Nephron (organoid): ENCODE results near the gene RNF215.
"Not testable (repeated sequence)": the region's sequence is repeated elsewhere in the genome, so short reads cannot be mapped to it uniquely, and the experiment has no call there.

ENCODE experiments used
- H3K27ac Mint-ChIP-seq, 3 experiments: 2 replicates each; pipeline ENCODE4 v1.8.0; 2020; ENCODE audit warnings: mixed read lengths in 3 of 3, mild to moderate bottlenecking in 2 of 3, moderate library complexity in 1 of 3
- H3K27me3 Mint-ChIP-seq: 2 replicates; pipeline ENCODE4 v1.8.0; 2021; ENCODE audit warnings: low read depth, mild to moderate bottlenecking, moderate library complexity, mixed read lengths
- H3K36me3 Mint-ChIP-seq: 2 replicates; pipeline ENCODE4 v1.8.0; 2020; ENCODE audit warnings: low read depth, mixed read lengths
- H3K4me1 Mint-ChIP-seq: 2 replicates; pipeline ENCODE4 v1.8.0; 2020; ENCODE audit warnings: mixed read lengths
- H3K4me3 Mint-ChIP-seq, 3 experiments: 2 replicates each; pipeline ENCODE4 v1.8.0; 2020; ENCODE audit warnings: mild to moderate bottlenecking in 3 of 3, mixed read lengths in 3 of 3, moderate library complexity in 2 of 3
- H3K9me3 Mint-ChIP-seq: 2 replicates; pipeline ENCODE4 v1.8.0; 2020; ENCODE audit warnings: mixed read lengths
- TF ChIP-seq, protein P1 (sequence below), 3 experiments: fragments of 200-600 bp; sonication (generic); IDR thresholded peaks; one replicate each; pipeline ENCODE4 v1.5.0; 2021; ENCODE audit warnings: antibody characterized with exemption in 3 of 3; ENCODE audit not compliant: unreplicated experiment in 3 of 3

Gene RNF215

DNA sequence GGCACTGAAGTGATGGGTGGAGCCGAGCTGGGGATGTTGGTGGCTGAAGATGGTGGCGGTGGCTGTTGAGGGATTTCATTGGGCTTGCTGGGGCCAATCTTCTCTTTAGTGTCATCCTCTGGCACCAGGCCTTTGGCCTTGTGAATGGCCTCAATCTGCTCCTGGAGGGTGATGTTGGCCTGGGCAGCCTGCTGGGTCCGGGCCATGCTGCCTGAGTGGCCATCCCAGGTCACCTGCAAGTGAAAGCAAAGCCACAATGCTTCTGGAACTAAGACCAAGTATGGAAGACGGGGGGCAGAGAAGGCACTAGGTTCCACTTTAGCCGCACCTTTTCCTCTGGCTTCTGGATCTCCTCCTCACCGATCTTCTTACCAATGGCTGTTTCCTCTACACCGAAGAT, 48.4 kb downstream of the RNF215 start:
- no peak overlapping the region for H3K4me3 Mint-ChIP-seq

DNA sequence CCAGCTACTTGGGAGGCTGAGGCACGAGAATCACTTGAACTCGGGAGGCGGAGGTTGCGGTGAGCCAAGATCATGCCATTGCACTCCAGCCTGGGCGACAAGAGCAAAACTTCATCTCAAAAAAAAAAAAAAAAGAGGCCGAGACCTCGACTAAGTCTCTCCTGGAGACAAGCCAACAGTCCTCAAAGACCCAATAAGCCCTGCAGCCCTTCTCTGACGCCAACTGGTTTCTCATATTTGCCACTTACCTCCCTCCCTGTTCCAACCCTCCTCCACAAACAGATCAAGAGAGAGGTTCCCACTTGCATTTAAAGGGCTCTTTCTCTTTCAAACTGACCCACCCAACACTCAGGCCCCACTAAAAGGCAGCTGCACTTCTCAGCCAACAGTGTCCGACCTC, 48.9 kb downstream of the RNF215 start:
- not testable (repeated sequence) for H3K9me3 Mint-ChIP-seq, H3K27ac Mint-ChIP-seq, H3K4me3 Mint-ChIP-seq, H3K27me3 Mint-ChIP-seq, H3K4me1 Mint-ChIP-seq
- peaks cover 92% of the 10 kb centered on the region for H3K36me3 Mint-ChIP-seq

More for the DNA sequence above, 48.4 kb downstream of the RNF215 start:
- H3K27ac Mint-ChIP-seq, result no peak overlapping the region
- no peaks in the 10 kb centered on the region for H3K9me3 Mint-ChIP-seq
- TF ChIP-seq, protein P1, sequence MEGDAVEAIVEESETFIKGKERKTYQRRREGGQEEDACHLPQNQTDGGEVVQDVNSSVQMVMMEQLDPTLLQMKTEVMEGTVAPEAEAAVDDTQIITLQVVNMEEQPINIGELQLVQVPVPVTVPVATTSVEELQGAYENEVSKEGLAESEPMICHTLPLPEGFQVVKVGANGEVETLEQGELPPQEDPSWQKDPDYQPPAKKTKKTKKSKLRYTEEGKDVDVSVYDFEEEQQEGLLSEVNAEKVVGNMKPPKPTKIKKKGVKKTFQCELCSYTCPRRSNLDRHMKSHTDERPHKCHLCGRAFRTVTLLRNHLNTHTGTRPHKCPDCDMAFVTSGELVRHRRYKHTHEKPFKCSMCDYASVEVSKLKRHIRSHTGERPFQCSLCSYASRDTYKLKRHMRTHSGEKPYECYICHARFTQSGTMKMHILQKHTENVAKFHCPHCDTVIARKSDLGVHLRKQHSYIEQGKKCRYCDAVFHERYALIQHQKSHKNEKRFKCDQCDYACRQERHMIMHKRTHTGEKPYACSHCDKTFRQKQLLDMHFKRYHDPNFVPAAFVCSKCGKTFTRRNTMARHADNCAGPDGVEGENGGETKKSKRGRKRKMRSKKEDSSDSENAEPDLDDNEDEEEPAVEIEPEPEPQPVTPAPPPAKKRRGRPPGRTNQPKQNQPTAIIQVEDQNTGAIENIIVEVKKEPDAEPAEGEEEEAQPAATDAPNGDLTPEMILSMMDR (IDR thresholded peaks at IDR 0.05; ENCODE audit: unreplicated experiment in 3 of 3), result no peak
- H3K36me3 Mint-ChIP-seq, result peaks cover 95% of the 10 kb centered on the region
- H3K27me3 Mint-ChIP-seq, result no peaks in the 10 kb centered on the region
- H3K4me1 Mint-ChIP-seq, result no peaks in the 10 kb centered on the region

DNA sequence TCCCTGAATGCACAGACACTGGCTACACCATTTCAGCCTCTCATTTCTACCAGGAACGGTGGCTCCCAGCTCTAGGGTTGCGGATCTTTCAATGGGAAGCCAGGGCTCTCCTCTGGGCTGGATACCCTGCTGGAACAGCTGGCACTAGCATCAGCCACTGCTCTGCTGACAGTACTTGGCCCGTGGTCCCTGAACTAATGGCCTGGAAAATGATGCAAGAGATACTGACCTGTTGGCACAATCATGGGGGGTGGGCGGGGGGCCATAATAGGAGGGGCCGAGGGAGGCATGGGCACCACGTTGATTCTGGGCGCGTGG, 49.8 kb downstream of the RNF215 start:
- Mint-ChIP-seq H3K36me3 (peaks cover 85% of the 10 kb centered on the region), H3K27me3 (no peaks in the 10 kb centered on the region), H3K27ac (no peak overlapping the region), H3K9me3 (no peaks in the 10 kb centered on the region), H3K4me1 (no peaks in the 10 kb centered on the region), H3K4me3 (no peak overlapping the region)
- TF ChIP-seq, protein P1 (IDR thresholded peaks at IDR 0.05; ENCODE audit: unreplicated experiment in 3 of 3), result no peak

DNA sequence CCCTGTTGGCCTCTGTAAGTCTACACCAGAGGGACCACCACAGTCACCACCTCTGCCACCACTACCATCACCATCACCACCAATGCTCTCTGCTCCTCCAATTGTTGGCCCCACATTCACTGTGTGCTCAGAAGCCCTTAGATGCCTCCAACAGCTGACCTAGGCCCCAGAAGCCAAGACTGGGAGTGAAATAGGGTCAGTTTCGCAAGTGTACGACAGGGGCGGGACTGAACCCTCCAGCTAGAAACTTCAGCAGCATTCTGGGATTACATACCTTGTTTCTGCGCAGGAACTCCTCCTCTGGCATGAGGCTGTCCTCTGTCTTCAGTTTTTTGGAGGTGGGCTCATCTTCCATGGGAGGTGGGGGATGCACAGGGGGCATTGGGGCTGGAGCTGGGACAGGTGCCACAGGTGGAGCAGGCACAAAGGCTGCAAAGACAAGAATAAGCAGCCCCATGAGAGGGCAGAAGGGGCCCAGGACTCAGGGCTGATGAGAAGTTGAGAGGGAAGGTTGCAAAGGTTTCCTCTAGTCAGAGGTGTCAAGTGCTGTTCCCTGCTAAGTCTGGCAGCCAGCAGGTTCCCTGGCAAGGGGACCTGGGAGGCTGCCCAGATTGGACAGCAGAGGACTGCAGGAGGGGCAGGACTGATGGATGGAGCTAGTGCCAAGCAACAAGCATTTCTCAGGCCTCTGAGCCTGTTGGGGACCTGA, 50.3 kb downstream of the RNF215 start:
- H3K36me3 Mint-ChIP-seq, result peaks cover 84% of the 10 kb centered on the region
- H3K4me1 Mint-ChIP-seq, result no peaks in the 10 kb centered on the region
- H3K9me3 Mint-ChIP-seq, result no peaks in the 10 kb centered on the region
- H3K27me3 Mint-ChIP-seq, result no peaks in the 10 kb centered on the region
- H3K27ac Mint-ChIP-seq, result no peak overlapping the region
- TF ChIP-seq, protein P1 (IDR thresholded peaks at IDR 0.05; ENCODE audit: unreplicated experiment in 3 of 3), result no peak
- no peak overlapping the region for H3K4me3 Mint-ChIP-seq

DNA sequence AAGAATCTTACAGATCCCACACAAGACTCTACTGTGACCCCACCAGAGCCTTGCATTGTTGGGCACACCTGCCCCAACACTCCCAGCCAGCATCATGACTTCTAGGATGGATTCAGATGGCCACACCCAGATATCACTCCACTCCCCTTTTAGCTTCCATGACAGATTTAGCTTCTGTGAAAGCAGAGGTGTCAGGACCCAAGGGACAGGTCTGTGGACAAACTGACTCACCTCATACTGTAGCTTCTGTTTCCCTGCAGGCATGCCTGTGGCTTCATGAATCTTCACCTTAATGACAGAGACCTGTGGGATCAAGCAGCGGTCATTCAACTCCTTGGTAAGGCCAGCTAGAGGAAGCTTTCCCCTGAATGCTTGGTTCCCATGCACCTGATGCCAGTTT, 52.0 kb downstream of the RNF215 start:
- no peaks in the 10 kb centered on the region for H3K27me3 Mint-ChIP-seq
- no peak overlapping the region for H3K4me3 Mint-ChIP-seq
- H3K4me1 Mint-ChIP-seq, result peaks cover 4% of the 10 kb centered on the region
- TF ChIP-seq, protein P1 (IDR thresholded peaks at IDR 0.05; ENCODE audit: unreplicated experiment in 3 of 3), result no peak
- H3K27ac Mint-ChIP-seq, result no peak overlapping the region
- peaks cover 77% of the 10 kb centered on the region for H3K36me3 Mint-ChIP-seq
- no peaks in the 10 kb centered on the region for H3K9me3 Mint-ChIP-seq

DNA sequence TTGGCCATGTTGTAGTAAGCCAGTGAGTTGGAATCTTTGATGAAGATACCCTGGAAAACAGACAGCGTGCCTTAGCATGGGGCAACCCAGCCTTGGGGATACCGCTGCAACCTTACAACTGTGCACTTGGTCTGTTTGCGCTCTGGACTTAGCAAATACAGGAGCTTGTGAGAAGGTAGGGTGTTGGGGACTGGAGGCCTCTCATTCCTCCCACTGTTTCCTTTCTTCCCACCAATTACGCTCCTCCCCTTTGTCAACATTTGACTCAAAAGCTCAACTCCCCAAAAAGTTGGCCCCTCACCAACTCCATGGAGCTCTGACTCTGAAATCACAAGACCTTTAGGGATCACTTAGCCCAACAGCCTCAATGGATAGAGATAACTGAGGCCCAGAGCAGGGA, 52.6 kb downstream of the RNF215 start:
- Mint-ChIP-seq H3K4me3 (no peak overlapping the region), H3K27ac (no peak overlapping the region), H3K36me3 (peaks cover 74% of the 10 kb centered on the region), H3K4me1 (peaks cover 4% of the 10 kb centered on the region), H3K27me3 (no peaks in the 10 kb centered on the region), H3K9me3 (no peaks in the 10 kb centered on the region)
- TF ChIP-seq, protein P1 (IDR thresholded peaks at IDR 0.05; ENCODE audit: unreplicated experiment in 3 of 3), result no peak
